Activated T-helper 1 cell treated with Interleukin-2 at 50 U/mL for 16 hours (primary cell): Measurements from ENCODE around the gene SGMS1.

ENCODE experiments used
- DNase-seq: peaks from one replicate; pipeline ENCODE4 v3.0.0-alpha.2; 2020; ENCODE audit warnings: low read depth

SGMS1 gene

GRCh38 chr10:50636618-50637579 is 13.1 kb upstream of the SGMS1 start:
- no peak for DNase-seq

GRCh38 chr10:50635286-50635685 is 11.5 kb upstream of the SGMS1 start:
- DNase-seq = no peak

- DNase-seq = no peak
Observed at GRCh38 chr10:50634479-50634878, 10.7 kb upstream of the SGMS1 start.

DNA sequence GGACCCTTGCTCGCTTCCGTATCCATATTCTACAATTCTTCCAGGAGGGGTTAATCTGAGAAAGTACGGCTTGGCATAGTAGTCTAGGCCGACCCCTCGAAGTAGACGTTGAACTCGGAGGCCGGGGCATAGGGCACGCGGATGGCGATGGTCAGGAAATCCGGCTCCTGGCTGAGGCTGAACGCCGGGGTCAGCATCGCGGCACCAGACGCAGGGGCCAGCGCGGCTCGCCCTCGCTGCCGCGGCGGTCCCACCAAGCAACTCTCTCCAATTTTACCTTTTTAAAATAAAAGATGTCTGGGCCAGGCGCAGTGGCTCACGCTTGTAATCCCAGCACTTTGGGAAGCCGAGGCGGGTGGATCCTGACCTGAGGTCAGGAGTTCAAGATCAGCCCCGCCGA is 7.3 kb upstream of the SGMS1 start:
- DNase-seq = no peak

DNA sequence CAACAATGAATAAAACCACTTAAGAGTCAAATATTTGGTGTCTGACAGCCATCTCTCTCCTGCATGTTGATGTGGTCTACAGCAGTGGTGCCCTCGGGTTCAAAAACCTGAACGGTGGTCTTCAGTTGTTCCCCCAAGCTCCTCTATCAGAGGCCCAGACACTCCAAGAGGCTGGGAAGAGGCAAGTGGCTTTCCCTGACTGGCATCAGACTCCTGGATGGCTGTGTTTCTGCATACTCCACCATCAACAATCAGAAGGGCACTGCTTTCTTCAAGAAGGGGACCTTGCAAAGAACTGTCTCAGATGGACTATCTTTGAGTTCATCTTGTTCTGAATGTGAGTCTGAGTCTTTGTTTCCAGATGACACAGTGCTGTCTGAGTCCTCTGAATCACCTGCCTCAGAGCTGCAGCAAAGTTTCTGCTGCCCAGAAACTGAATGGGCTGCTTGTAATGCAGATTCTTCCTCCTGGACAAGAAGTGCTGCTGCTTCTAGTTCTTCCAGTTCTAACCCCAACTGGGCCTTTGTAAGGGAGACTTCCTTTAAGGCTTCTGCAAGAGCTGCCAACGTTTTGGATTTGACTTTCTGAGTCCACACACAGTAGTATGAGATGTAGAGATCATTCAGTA is 5.9 kb upstream of the SGMS1 start:
- DNase-seq = no peak

- DNase-seq = no peak
Observed at GRCh38 chr10:50627896-50628295, 4.1 kb upstream of the SGMS1 start.

DNA sequence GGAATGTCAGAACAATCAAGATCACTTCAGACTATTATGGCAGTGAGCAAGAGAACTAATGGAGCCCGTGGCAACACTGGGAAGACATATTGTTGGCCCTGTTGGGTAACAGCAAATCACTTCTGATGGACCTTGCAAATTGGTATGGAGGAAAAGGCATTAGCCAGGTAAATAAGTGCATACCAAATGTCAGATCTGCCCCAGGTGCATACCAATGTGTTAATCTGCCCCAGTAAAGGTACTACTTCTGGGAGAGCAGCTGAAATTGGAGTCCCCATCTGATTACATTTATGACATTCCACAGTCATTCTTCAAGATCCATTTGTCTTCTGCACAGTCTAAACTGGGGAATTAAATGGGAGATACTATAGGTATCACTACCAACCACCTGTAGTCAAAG is 3.7 kb upstream of the SGMS1 start:
- no peak for DNase-seq

DNA sequence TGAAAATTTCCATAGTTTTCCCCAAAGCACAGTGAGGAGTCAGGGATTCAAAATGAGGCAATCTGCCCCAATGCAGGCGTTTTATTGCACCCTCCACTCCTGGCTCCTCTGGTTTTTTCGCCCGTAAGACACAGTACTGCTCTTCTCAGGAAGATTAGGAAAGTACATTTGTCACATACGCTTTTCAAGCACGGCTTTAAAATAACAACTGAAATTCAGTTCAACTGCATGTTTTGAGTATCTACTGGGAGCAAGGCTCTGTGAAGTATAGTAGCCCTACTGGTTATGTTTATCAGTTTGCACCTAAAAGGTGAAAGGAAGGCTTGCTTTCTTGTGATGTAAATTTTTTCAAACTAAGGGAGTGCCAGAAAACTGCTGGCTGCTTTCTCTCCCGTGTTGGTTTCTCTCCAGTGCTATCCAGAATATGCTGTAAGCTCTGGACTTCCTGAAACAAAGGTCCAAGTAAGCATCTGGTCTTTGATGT is 1.9 kb upstream of the SGMS1 start:
- DNase-seq = no peak

GRCh38 chr10:50624866-50625501 is 1.2 kb upstream of the SGMS1 start:
- peak; percentile 54 for DNase-seq

- DNase-seq = peak; percentile 95
Observed at GRCh38 chr10:50624413-50624865, 683 bp upstream of the SGMS1 start.

DNA sequence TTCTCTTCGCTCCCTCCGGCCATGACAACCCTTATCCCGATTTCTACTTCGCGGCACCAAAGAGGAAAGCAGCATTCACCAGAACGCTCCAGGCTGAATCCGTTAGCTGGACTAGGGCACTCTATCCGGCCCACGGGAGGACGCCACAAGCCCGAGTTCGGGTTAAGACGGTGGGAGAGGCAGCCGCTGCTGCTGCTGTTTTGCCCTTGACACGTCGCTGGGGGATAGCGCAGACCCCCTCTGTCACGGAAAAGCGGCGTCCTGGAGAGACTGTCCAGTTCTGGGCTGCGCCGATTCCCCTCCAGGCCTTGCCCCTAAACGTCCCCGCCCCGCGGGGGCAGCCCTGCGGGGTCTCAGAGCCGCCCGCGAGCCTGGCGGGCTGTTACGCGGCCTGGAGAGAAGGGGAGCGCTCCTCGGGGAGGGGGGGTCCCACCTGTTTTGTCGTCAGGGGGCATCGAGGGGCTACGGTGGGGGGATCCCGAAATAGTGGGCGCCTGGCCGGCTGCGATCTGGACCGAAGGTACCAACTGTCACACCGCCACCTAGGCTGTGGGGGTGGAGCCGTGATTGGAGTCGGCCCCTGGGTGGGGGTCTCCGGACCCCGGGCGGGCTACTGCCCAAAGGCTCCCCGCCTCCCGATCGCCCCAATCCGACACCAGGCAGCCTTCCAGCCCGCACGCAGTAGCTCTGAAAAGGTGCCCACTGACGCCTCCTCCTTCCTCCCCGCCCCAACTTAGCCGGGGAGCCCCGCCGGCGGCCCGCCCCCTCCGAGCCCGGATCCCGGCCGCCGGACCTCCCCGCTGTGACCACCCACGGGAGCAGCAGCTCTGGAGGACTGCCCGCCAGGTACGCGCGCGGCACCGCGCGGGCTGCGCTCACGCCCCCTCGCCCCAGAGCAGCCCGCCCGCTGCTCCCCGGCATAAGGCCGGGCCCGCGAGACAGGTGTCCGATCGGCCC is 772 bp downstream of the SGMS1 start:
- DNase-seq = peak; percentile 23

DNA sequence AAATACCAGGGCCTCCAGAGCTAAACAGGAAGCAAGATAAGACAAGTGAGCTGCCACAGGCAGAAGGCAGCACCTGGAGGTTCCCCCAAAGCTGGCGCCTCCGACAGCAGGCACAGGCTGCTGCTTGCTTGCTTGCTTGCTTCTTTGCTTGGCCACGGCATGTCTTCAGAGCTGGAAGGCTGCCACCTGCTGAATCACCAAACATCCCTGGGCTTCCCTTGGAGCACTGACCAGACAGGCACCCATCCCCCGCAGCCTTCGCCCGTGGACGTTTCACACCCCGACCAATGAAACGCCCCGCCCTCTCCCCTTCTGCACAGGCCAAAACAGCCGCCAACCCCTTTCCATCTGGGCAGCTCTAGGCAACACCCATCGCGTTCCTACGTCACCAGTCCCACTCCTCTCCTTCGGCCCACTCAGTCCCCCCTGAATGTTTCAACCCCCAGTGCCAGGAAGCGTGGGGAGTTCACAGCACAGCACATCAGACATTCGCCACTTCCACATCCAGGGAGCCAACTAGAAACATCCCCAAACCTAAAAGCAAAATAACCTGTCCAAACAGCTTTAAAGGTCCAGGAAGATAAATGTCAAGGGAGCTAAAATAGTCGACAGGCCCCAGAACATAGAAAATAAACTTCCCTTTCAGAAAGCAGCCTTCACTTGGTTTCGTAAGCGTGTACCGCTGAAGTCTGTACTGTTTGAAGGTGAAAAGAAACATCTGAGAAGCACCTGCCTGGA is 1.6 kb downstream of the SGMS1 start:
- DNase-seq = peak; percentile 52

DNA sequence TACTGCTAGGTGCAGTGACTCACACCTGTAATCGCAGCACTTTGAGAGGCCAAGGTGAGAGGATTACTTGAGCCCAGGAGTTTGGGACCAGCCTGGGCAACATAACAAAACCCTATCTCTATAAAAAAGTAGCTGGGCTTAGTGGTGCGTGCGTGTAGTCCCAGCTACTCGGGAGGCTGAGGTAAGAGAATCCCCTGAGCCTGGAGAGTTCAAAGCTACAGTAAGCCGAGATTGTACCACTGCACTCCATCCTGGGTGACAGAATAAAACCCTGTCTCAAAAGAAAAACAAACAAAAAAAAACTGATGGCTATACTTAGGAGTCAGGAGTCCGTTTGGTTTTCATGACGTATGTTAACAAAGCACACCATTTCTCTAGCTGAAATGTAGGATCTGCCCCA is 2.9 kb downstream of the SGMS1 start:
- no peak for DNase-seq

DNA sequence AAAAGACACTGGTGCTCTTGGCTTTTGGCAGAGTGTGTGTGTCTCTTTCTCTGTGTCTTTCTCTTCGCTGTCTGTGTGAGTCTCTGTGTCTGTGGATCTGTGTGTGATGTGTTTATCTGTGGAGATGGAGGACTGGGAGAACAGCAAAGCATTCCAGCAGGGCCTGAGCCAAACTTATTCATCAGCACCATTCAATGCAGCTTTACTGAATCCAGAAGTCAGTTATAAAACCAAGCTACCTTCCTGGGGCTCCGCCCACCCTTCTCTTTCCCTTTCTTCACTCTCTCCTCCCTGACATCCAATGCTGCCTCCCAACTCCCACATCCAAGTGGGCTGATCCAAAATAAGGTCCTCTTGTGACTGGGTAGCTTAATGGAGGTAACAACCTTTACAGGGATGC is 3.9 kb downstream of the SGMS1 start:
- DNase-seq = no peak

DNA sequence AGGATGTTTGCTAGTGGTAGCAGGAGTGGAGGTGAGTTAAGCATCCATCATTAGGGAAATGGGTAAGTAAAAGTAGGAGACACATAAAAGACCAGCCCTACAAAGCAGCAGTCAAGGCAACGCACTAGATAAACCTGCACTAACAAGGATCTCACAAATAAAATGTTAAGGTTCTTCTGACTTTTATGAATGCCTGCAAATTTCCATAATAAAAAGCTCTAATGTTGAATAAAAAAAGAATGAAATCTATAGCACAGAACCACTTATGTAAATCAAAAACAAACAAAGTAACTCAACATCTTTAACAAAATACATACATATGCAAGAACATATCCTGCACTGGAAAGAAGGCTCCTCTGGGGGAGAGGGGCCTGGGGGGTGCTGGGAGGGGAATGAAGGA is 4.6 kb downstream of the SGMS1 start:
- no peak for DNase-seq

DNA sequence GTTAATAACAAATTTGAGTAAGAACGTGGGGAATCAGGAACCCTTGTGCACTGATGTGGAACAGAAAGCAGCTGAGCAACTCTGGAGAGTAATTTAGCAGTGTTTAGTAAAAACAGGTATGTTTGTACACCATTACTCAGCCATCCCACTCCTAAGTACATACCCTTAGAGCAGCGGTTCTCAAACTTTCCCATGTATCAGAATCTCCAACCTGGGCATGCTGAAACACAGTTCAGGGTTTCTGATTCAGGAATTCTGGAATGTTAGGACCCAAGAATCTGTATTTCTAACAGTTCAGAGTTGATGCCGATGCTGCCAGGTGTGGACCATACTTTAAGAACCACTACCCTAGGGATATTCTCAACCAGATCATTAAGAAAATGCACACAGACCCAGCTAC is 5.1 kb downstream of the SGMS1 start:
- DNase-seq = no peak

GRCh38 chr10:50615658-50616057 is 8.1 kb downstream of the SGMS1 start:
- DNase-seq = no peak

- DNase-seq = no peak
Observed at GRCh38 chr10:50614444-50615137, 9.2 kb downstream of the SGMS1 start.

- no peak for DNase-seq
Observed at GRCh38 chr10:50613726-50614443, 9.9 kb downstream of the SGMS1 start.

- DNase-seq = no peak
Observed at GRCh38 chr10:50613150-50613549, 10.6 kb downstream of the SGMS1 start.
